Stimulated activated CD4-positive, alpha-beta T cell treated with anti-CD3 and anti-CD28 coated beads, TNF-alpha, amount 100 ng/mL, for 4 hours (primary cell): Measurements from ENCODE around the gene PI4KA.

Experiments used
- DNase-seq, 3 experiments: peaks; one replicate each; pipeline ENCODE4 v3.0.0-alpha.2; 2020; ENCODE audit warnings: low read depth in 3 of 3

Gene PI4KA

GRCh38 chr22:20881869-20882815 lies 23.5 kb upstream of the PI4KA start:
- DNase-seq, result no peak

GRCh38 chr22:20881231-20881630 lies 22.6 kb upstream of the PI4KA start:
- DNase-seq, result no peak

- no peak for DNase-seq
Measured at GRCh38 chr22:20877715-20878114, 19.1 kb upstream of the PI4KA start.

GRCh38 chr22:20875296-20875695 lies 16.7 kb upstream of the PI4KA start:
- no peak for DNase-seq

GRCh38 chr22:20873214-20873613 lies 14.6 kb upstream of the PI4KA start:
- no peak for DNase-seq

- no peak for DNase-seq
Measured at GRCh38 chr22:20869234-20869633, 10.6 kb upstream of the PI4KA start.

GRCh38 chr22:20868025-20868962 lies 9.7 kb upstream of the PI4KA start:
- DNase-seq, result no peak

GRCh38 chr22:20867179-20868024 lies 8.8 kb upstream of the PI4KA start:
- DNase-seq, result no peak

GRCh38 chr22:20866736-20867135 lies 8.1 kb upstream of the PI4KA start:
- DNase-seq, result no peak

GRCh38 chr22:20865875-20866445 lies 7.3 kb upstream of the PI4KA start:
- no peak for DNase-seq

- no peak for DNase-seq
Measured at GRCh38 chr22:20865331-20865730, 6.7 kb upstream of the PI4KA start.

- no peak for DNase-seq
Measured at GRCh38 chr22:20864186-20864908, 5.7 kb upstream of the PI4KA start.

- DNase-seq, result no peak
Measured at GRCh38 chr22:20863366-20863765, 4.8 kb upstream of the PI4KA start.

GRCh38 chr22:20862540-20862939 lies 3.9 kb upstream of the PI4KA start:
- no peak for DNase-seq

- DNase-seq, result no peak
Measured at GRCh38 chr22:20859615-20860014, 1.0 kb upstream of the PI4KA start.

- DNase-seq, result peak; percentile 71 to 82 (median 75)
Measured at GRCh38 chr22:20857838-20858614, 585 bp downstream of the PI4KA start.

GRCh38 chr22:20857247-20857643 lies 1.4 kb downstream of the PI4KA start:
- DNase-seq, result no peak

GRCh38 chr22:20853236-20853660 lies 5.4 kb downstream of the PI4KA start:
- DNase-seq, result no peak

- no peak for DNase-seq
Measured at GRCh38 chr22:20852503-20852902, 6.1 kb downstream of the PI4KA start.

GRCh38 chr22:20852076-20852475 lies 6.5 kb downstream of the PI4KA start:
- DNase-seq, result no peak
